Activated naive CD8-positive, alpha-beta T cell treated with anti-CD3 and anti-CD28 coated beads for 36 hours (primary cell): ENCODE data around the gene BTNL2. TPM values are rescaled to one million over a fixed set of nuclear protein-coding genes. Genes with fewer than 3 reads are reported as not detected.

Source experiments
- DNase-seq: peaks from one replicate; pipeline ENCODE4 v3.0.0; 2021
- H3K27ac Mint-ChIP-seq: one replicate; pipeline ENCODE4 v1.8.0; 2022; ENCODE audit warnings: mild to moderate bottlenecking, moderate library complexity, mixed read lengths
- H3K27me3 Mint-ChIP-seq: one replicate; pipeline ENCODE4 v1.8.0; 2022; ENCODE audit warnings: mild to moderate bottlenecking, mixed read lengths
- H3K36me3 Mint-ChIP-seq: one replicate; pipeline ENCODE4 v1.8.0; 2021; ENCODE audit warnings: mild to moderate bottlenecking, mixed read lengths
- H3K4me1 Mint-ChIP-seq: one replicate; pipeline ENCODE4 v1.8.0; 2021; ENCODE audit warnings: mixed read lengths
- H3K4me3 Mint-ChIP-seq: one replicate; pipeline ENCODE4 v1.8.0; 2022; ENCODE audit warnings: mild to moderate bottlenecking, moderate library complexity, mixed read lengths
- H3K9me3 Mint-ChIP-seq: one replicate; pipeline ENCODE4 v1.8.0; 2022; ENCODE audit warnings: mixed read lengths
- total RNA-seq, 2 experiments: library from RNA; stranded (reverse); gene quantifications; one replicate each; pipeline ENCODE4 v1.2.3, GENCODE V29; 2021

The BTNL2 gene
- total RNA-seq, 2 experiments from 2014 or later: not detected

DNA sequence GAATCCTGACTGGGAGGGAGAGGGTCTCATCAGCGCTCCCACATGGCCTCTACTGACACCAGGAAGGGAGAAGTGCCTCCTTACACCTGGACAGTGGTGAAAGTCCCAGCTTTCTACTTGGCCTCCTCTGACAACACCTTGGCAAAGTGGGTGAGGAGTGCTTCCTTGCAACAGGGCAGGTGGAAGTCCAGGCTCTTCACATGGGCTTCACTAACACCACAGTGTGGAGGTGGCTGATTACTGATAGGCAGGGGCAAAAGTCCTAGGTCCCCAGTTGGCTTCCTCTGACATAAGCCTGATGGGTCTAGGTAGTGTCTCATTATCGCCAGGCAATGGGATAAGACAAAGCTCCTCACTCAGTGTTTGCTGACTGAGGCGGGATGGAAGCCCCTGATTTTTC is 23.2 kb upstream of the BTNL2 start:
- Mint-ChIP-seq H3K9me3 (no peaks in the 10 kb centered on the region), H3K4me3 (no peak overlapping the region), H3K4me1 (no peaks in the 10 kb centered on the region), H3K27ac (no peak overlapping the region), H3K36me3 (no peaks in the 10 kb centered on the region), H3K27me3 (peaks cover 7% of the 10 kb centered on the region)
- DNase-seq: no peak

DNA sequence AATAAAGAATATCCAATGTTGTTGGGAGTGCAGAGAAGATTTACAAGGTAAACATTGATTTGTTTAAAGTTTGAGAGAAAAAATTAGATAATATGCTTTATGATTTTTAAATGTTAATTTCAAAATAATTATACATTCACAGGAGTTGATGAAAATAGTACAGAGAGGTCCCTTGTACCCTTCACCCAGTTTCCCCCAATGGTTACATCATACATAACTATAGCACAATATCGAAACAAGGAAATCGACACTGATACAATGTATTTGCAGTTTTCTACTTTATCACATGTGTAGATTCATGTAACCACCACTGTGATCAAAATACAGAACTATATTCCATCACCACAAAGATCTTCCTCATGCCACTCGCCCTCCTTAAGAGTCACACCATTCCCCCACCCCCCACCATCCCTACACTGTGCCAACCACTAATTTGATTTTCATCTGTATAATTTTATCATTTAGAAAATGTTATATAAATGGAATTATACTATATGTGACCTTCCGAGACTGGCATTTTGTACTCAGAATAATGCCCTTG is 21.0 kb upstream of the BTNL2 start:
- H3K4me1 Mint-ChIP-seq: no peaks in the 10 kb centered on the region
- H3K4me3 Mint-ChIP-seq: no peak overlapping the region
- H3K27ac Mint-ChIP-seq: no peak overlapping the region

DNA sequence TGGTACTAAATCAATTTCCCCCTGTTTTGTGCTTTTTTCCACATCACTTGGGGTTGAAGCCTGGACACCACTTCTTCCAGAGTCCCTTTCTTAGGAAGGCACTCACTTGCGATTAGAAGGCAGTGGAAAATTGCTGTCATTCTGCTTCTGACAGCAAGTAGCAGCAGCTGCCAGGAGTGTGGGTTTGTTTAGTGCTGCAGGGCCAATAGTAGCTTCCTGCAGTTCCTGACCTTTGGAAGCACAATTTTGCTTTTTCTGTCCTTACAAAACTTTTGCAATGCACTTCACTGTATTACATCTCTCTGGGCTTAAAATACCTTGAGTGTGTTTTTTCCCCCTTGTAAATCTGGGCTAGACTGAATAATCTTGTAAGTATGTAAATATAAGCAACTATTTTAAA is 20.2 kb upstream of the BTNL2 start:
- no peaks in the 10 kb centered on the region for H3K36me3 Mint-ChIP-seq
- no peaks in the 10 kb centered on the region for H3K9me3 Mint-ChIP-seq
- no peaks in the 10 kb centered on the region for H3K4me1 Mint-ChIP-seq
- no peak for DNase-seq
- H3K4me3 Mint-ChIP-seq: no peak overlapping the region
- H3K27me3 Mint-ChIP-seq: peaks cover 10% of the 10 kb centered on the region
- no peak overlapping the region for H3K27ac Mint-ChIP-seq

More for the DNA sequence above, 21.0 kb upstream of the BTNL2 start:
- no peaks in the 10 kb centered on the region for H3K36me3 Mint-ChIP-seq
- H3K9me3 Mint-ChIP-seq: no peaks in the 10 kb centered on the region
- DNase-seq: no peak
- peaks cover 5% of the 10 kb centered on the region for H3K27me3 Mint-ChIP-seq

- Mint-ChIP-seq H3K4me3 (no peak overlapping the region), H3K9me3 (no peaks in the 10 kb centered on the region)
Observed at GRCh38 chr6:32426338-32426737, 19.4 kb upstream of the BTNL2 start.

GRCh38 chr6:32424589-32425300 is 17.8 kb upstream of the BTNL2 start:
- H3K4me1 Mint-ChIP-seq: no peaks in the 10 kb centered on the region
- no peaks in the 10 kb centered on the region for H3K36me3 Mint-ChIP-seq
- no peak overlapping the region for H3K4me3 Mint-ChIP-seq
- no peak for DNase-seq
- H3K27ac Mint-ChIP-seq: no peak overlapping the region
- H3K9me3 Mint-ChIP-seq: no peaks in the 10 kb centered on the region
- peaks cover 20% of the 10 kb centered on the region for H3K27me3 Mint-ChIP-seq

More at GRCh38 chr6:32426338-32426737, 19.4 kb upstream of the BTNL2 start:
- no peaks in the 10 kb centered on the region for H3K4me1 Mint-ChIP-seq
- no peak overlapping the region for H3K27ac Mint-ChIP-seq
- H3K36me3 Mint-ChIP-seq: no peaks in the 10 kb centered on the region
- DNase-seq: no peak
- peaks cover 18% of the 10 kb centered on the region for H3K27me3 Mint-ChIP-seq

DNA sequence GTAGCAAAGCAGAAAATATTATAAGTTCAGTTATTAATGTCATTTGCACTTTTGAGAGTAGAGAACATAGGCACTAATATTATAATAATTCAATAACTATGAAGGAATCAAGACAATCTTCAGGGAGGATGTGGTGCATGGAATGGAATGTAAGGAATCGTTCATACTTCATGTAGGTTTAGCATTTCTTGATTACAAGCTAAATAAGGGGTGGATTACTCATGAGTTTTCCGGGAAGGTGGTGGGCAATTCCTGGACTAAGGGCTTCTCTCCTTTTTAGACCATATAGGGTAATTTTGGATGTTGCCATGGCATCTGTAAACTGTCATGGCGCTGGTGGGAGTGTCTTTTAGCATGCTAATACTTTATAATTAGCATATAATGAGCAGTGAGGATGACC is 9.1 kb upstream of the BTNL2 start:
- Mint-ChIP-seq H3K9me3 (no peaks in the 10 kb centered on the region), H3K4me1 (peaks cover 12% of the 10 kb centered on the region), H3K4me3 (no peak overlapping the region), H3K27me3 (peaks cover 53% of the 10 kb centered on the region), H3K27ac (no peak overlapping the region), H3K36me3 (no peaks in the 10 kb centered on the region)
- DNase-seq: no peak

DNA sequence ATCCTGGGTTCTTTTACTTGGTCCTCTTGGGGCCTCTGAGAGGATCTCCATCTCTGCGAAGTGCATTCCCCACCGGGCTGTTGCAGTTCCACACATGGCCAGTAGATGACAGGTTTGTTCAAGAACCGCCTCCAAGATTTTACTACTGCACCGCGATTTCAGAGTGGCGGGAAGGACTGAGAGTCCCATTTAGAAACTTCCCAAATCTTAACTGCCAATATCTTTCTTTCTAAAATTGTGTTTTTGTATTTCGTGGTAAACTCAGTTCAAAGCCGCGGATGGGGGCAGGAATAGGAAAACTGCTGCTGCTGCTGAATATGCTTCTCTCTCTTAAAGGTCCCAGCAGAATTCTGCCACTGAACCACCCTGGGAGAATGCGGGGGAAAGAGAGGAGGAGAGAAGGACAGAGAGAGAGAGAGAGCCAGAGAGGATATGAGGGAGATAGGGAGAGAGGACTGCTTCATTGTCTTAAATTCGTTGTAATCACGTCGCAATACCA is 8.6 kb upstream of the BTNL2 start:
- peaks cover 54% of the 10 kb centered on the region for H3K27me3 Mint-ChIP-seq
- DNase-seq: peak; percentile 63
- H3K9me3 Mint-ChIP-seq: no peaks in the 10 kb centered on the region

GRCh38 chr6:32413427-32414047 is 6.6 kb upstream of the BTNL2 start:
- H3K27me3 Mint-ChIP-seq: peaks cover 52% of the 10 kb centered on the region
- H3K36me3 Mint-ChIP-seq: no peaks in the 10 kb centered on the region
- peak; percentile 76 for DNase-seq
- no peaks in the 10 kb centered on the region for H3K9me3 Mint-ChIP-seq
- H3K27ac Mint-ChIP-seq: no peak overlapping the region
- peaks cover 10% of the 10 kb centered on the region for H3K4me1 Mint-ChIP-seq
- H3K4me3 Mint-ChIP-seq: no peak overlapping the region

More for the DNA sequence above, 8.6 kb upstream of the BTNL2 start:
- Mint-ChIP-seq H3K27ac (no peak overlapping the region), H3K4me3 (peak overlapping the region; percentile 16), H3K4me1 (peaks cover 12% of the 10 kb centered on the region), H3K36me3 (no peaks in the 10 kb centered on the region)

DNA sequence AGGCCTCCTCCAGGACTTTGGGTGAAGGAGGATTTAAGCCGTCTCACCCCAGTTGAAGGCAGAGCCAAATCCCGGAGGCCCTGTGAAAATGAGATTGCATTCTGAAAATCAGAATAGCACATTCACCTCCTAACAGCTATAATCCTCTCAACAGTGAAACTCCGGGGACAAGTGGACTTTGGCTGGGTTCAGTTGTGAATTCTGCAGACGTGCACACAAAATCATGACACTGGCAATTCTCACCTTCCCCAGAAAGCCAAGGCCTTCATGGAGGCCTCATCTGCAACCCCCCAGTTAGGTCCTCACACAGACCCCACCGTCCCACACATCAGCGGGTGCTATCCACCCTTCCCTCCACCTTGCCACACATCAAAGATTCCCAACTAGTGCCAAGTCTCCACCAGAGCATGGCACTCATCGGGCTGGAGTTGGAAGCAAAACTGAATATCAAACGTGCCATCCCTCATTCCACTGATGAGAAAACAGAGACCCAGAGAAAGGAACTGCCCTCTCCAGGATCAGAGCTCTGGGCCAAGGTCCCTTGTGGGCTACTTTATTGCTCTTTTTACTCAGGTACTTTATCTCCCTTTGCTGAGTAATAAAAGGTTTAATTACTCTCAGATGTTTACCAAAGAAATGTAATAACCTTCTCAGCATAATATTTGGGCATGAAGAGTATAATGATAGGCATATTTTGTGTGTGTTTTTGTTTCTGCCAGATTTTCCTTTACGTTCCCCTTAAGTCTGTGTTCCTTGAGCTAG is 4.8 kb upstream of the BTNL2 start:
- Mint-ChIP-seq H3K27me3 (peaks cover 60% of the 10 kb centered on the region), H3K9me3 (no peaks in the 10 kb centered on the region), H3K36me3 (no peaks in the 10 kb centered on the region), H3K4me1 (peaks cover 10% of the 10 kb centered on the region), H3K4me3 (no peak overlapping the region), H3K27ac (no peak overlapping the region)
- no peak for DNase-seq

DNA sequence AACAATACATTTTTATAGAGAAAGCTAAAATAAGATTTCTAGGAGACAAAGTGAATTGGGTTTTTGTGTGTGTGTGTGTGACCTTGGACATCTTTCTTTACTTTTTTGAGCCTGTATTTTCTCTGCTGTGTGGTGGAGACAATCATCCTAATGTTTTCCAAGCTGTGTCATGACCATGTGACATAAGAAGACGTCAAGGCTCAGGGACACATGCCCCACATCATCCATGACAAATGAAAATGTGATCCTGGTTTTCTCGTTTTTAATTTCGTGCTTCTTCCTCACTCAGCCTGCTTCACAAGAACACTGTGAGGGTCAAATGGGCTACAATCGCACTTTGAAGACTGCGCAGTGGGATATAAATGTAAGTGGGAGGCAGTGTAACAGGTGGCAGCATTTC is 3.9 kb upstream of the BTNL2 start:
- Mint-ChIP-seq H3K27me3 (peaks cover 62% of the 10 kb centered on the region), H3K36me3 (no peaks in the 10 kb centered on the region), H3K4me3 (no peak overlapping the region), H3K4me1 (peaks cover 10% of the 10 kb centered on the region), H3K27ac (no peak overlapping the region), H3K9me3 (no peaks in the 10 kb centered on the region)
- no peak for DNase-seq

DNA sequence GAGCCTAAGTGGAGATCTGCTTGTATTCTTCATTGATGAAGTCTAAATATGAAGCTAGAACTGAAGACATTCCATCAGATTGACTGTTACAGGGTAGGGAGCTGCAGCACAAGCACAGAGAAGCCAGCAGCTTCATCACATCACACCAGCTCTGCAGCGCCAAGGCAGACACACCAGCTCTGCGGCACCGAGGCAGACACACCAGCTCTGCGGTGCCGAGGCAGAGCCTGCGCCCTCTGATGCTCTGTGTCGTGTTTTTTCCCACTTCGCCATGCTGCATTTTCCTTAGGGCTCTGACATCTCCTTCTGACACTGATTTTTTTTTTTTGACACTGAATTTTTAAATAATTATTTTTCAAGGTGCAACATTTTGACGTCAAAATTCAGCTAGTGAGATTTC is 784 bp downstream of the BTNL2 start:
- Mint-ChIP-seq H3K27ac (no peak overlapping the region), H3K4me1 (no peaks in the 10 kb centered on the region), H3K36me3 (no peaks in the 10 kb centered on the region), H3K4me3 (no peak overlapping the region), H3K27me3 (peaks cover 54% of the 10 kb centered on the region), H3K9me3 (no peaks in the 10 kb centered on the region)
- no peak for DNase-seq

GRCh38 chr6:32405656-32406055 is 1.3 kb downstream of the BTNL2 start:
- Mint-ChIP-seq H3K27ac (no peak overlapping the region), H3K9me3 (no peaks in the 10 kb centered on the region), H3K36me3 (no peaks in the 10 kb centered on the region), H3K4me1 (no peaks in the 10 kb centered on the region), H3K27me3 (peaks cover 51% of the 10 kb centered on the region), H3K4me3 (no peak overlapping the region)
- no peak for DNase-seq

DNA sequence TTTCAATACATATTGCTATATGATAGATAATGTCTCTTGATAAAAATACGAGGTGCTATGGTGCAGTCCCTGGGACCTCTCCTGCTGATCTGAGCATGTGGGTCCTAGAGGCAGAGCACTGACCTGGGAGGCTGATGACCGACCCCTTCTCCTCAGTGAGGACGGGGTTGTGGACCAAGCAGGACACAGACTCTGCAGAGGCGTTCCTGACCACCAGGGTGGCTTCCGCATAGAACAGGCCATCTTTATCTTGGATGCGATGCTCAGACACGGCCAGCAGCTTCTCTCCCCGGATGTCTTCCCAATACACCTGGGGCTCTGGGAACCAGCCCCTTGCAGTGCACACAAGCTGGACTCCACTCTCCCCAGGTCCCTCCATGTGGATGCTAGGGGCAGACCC is 4.2 kb downstream of the BTNL2 start:
- Mint-ChIP-seq H3K4me3 (no peak overlapping the region), H3K9me3 (no peaks in the 10 kb centered on the region), H3K4me1 (no peaks in the 10 kb centered on the region), H3K36me3 (no peaks in the 10 kb centered on the region), H3K27me3 (peaks cover 47% of the 10 kb centered on the region), H3K27ac (no peak overlapping the region)
- no peak for DNase-seq

DNA sequence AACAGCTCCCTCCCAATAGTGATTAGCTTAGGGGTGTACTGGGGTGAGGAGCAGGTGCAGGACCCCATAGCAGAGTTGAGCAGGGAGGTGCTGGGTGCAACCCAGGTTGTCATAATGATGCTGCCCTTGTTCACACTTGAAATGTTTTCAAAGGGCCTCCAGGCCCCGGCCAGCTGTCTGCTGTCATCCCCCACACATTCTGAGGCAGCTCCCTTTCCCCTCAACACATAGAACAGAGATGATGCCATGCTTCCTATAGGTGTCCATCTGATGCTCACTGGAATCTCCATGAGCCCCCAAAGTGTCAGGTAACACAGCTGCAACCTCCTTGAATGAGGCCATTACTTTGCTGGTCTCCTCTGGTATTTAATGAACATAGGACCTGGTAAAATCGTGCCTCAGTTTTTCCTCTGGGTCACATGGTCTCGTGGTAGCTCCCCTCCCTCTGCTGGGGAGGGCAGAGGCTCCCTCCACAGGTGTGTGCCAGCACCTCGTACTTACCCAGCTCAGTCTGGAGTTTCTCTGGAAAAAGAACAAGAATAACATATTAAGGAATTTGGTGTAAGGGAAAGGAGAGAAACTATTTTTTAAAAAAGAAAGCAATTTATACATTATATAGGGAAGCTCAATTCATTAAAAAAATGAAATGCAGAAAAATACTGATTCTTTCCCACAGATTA is 5.6 kb downstream of the BTNL2 start:
- H3K27me3 Mint-ChIP-seq: peaks cover 38% of the 10 kb centered on the region

More for the DNA sequence above, 5.6 kb downstream of the BTNL2 start:
- H3K4me1 Mint-ChIP-seq: peaks cover 5% of the 10 kb centered on the region
- H3K36me3 Mint-ChIP-seq: no peaks in the 10 kb centered on the region
- DNase-seq: no peak
- no peaks in the 10 kb centered on the region for H3K9me3 Mint-ChIP-seq
- no peak overlapping the region for H3K27ac Mint-ChIP-seq
- no peak overlapping the region for H3K4me3 Mint-ChIP-seq
